PC-3 (cell line): ENCODE data around the gene APOC1. TPM values are rescaled to one million over a fixed set of nuclear protein-coding genes. Genes with fewer than 3 reads are reported as not detected.

Experiments used
- ATAC-seq: fragments of 200-7000 bp; cut with Tn5 transposase; 2 replicates; pipeline ENCODE4 v1.9.1; 2020; ENCODE audit warnings: mild to moderate bottlenecking, moderate library complexity
- BruUV-seq: library from RNA; stranded (reverse); fragments of 400-500 nt; replicated peaks from 2 replicates; lab custom pipeline; 2021; lab: Mats Ljungman, UMichigan
- CTCF ChIA-PET: fragments of 300-600 bp; sonication (Branson Sonifier 250); formaldehyde crosslinking; loops from one replicate; lab custom pipeline; 2022; ENCODE audit warnings: antibody characterized with exemption; lab: Charles Lee
- POLR2A ChIA-PET: fragments of 300-600 bp; sonication (Branson Sonifier 250); formaldehyde crosslinking; loops from one replicate; lab custom pipeline; 2022; ENCODE audit warnings: antibody characterized with exemption; ENCODE audit not compliant: unreplicated experiment; lab: Charles Lee
- DNase-seq: peaks from one replicate; pipeline ENCODE4 v3.0.0-alpha.2; 2015
- H2AFZ ChIP-seq: fragments of 300-600 bp; sonication (generic); 2 replicates; pipeline ENCODE4 v1.6.0; 2016; ENCODE audit warnings: antibody characterized with exemption, low read length
- H3F3A ChIP-seq: fragments of 300-600 bp; sonication (generic); one replicate; pipeline ENCODE4 v1.6.0; 2017; ENCODE audit warnings: antibody characterized with exemption, low read length, control low read depth, mild to moderate bottlenecking; ENCODE audit not compliant: unreplicated experiment
- H3K27ac ChIP-seq: fragments of 300-600 bp; sonication (generic); 2 replicates; pipeline ENCODE4 v1.5.1; 2016; ENCODE audit warnings: mild to moderate bottlenecking, low read length
- H3K27me3 ChIP-seq: fragments of 300-600 bp; sonication (generic); 2 replicates; pipeline ENCODE4 v1.6.1; 2016; ENCODE audit warnings: low read length, mixed read lengths
- H3K36me3 ChIP-seq: fragments of 300-600 bp; sonication (generic); 2 replicates; pipeline ENCODE4 v1.6.1; 2016; ENCODE audit warnings: low read depth, mixed run types, low read length, mixed read lengths
- H3K4me1 ChIP-seq: fragments of 300-600 bp; sonication (generic); 2 replicates; pipeline ENCODE4 v1.5.1; 2016; ENCODE audit warnings: low read length; ENCODE audit not compliant: insufficient read depth
- H3K4me2 ChIP-seq: fragments of 300-600 bp; sonication (generic); 2 replicates; pipeline ENCODE4 v1.6.0; 2016; ENCODE audit warnings: low read length
- H3K4me3 ChIP-seq: fragments of 300-600 bp; sonication (generic); 2 replicates; pipeline ENCODE4 v1.5.1; 2016; ENCODE audit warnings: mild to moderate bottlenecking, low read length, mixed read lengths
- H3K79me2 ChIP-seq: fragments of 300-600 bp; sonication (generic); 2 replicates; pipeline ENCODE4 v1.6.1; 2017; ENCODE audit warnings: low read length, mixed read lengths
- H3K9ac ChIP-seq: fragments of 300-600 bp; sonication (generic); 2 replicates; pipeline ENCODE4 v1.6.0; 2016; ENCODE audit warnings: mild to moderate bottlenecking, low read length
- H3K9me2 ChIP-seq: fragments of 300-600 bp; sonication (generic); replicated peaks from 2 replicates; pipeline ENCODE4 v1.6.1; 2016; ENCODE audit warnings: mixed run types, low read length, mixed read lengths
- H3K9me3 ChIP-seq: fragments of 300-600 bp; sonication (generic); 2 replicates; pipeline ENCODE4 v1.6.1; 2016; ENCODE audit warnings: low read length, mixed read lengths
- H4K20me1 ChIP-seq: fragments of 300-600 bp; sonication (generic); 2 replicates; pipeline ENCODE4 v1.6.1; 2016; ENCODE audit warnings: low read length, mixed read lengths
- CTCF ChIP-seq: fragments of 300-600 bp; sonication (generic); conservative IDR thresholded peaks from 2 replicates; pipeline ENCODE4 v1.5.1; 2017; ENCODE audit warnings: antibody characterized with exemption, low read depth, mild to moderate bottlenecking, low read length
- EZH2 ChIP-seq: fragments of 300-600 bp; sonication (generic); IDR thresholded peaks from one replicate; pipeline ENCODE4 v1.6.1; 2017; ENCODE audit warnings: antibody characterized with exemption, mild to moderate bottlenecking, low read length; ENCODE audit not compliant: unreplicated experiment
- EZH2phosphoT487 ChIP-seq: fragments of 300-600 bp; sonication (generic); IDR thresholded peaks from 2 replicates; pipeline ENCODE4 v1.6.1; 2018; ENCODE audit warnings: mild to moderate bottlenecking, antibody characterized with exemption, low read length, borderline replicate concordance
- intact Hi-C: fragments of 100-400 bp; cut with micrococcal nuclease; formaldehyde crosslinking; loops from 2 replicates; pipeline ENCODE4 v1.9.0; 2023
- total RNA-seq: library from RNA; depleted of rRNA; stranded (reverse); fragments of >200 nt; gene quantifications from 2 replicates; pipeline ENCODE4 v1.2.3, GENCODE V29; 2014

Gene APOC1
- total RNA-seq, 1 experiment from 2014 or later, result 3.3 TPM

- intact Hi-C loops, result loop anchor here (5.0 kb wide), 1 partner anchor 46 kb away; the partner anchor contains the start of gene NECTIN2
- peaks cover 43% of the 10 kb centered on the region for H3K79me2 ChIP-seq
- TF ChIP-seq EZH2 (no peak), CTCF (no peak)
- peak overlapping the region; percentile 100 for H3K4me2 ChIP-seq
- H3K4me3 ChIP-seq, result peak overlapping the region; percentile 99; the same call in 1 of the 2 replicates
- ChIA-PET CTCF (no interaction called here), POLR2A (no interaction called here)
- peaks cover 23% of the 10 kb centered on the region for H3K36me3 ChIP-seq
- H2AFZ ChIP-seq, result no peak overlapping the region
- no peaks in the 10 kb centered on the region for H3F3A ChIP-seq
- H3K9me2 ChIP-seq, result no peaks in the 10 kb centered on the region
- H3K9me3 ChIP-seq, result no peaks in the 10 kb centered on the region
- no TSS peak for BruUV-seq
- H3K27me3 ChIP-seq, result no peaks in the 10 kb centered on the region
- H3K4me1 ChIP-seq, result peaks cover 16% of the 10 kb centered on the region
- H3K27ac ChIP-seq, result no peak overlapping the region
- no peak overlapping the region for H3K9ac ChIP-seq
- ATAC-seq, result no peak
- DNase-seq, result no peak
- H4K20me1 ChIP-seq, result peaks cover 6% of the 10 kb centered on the region; the same call in 1 of the 2 replicates
These were observed 21.5 kb upstream of the APOC1 start for GRCh38 chr19:44892932-44893331.

GRCh38 chr19:44893332-44894051 is 20.9 kb upstream of the APOC1 start:
- DNase-seq, result no peak
- Histone ChIP-seq H3K4me1 (peaks cover 16% of the 10 kb centered on the region), H3K4me2 (no peak overlapping the region), H3K36me3 (peaks cover 23% of the 10 kb centered on the region), H3K9me3 (no peaks in the 10 kb centered on the region), H4K20me1 (peaks cover 6% of the 10 kb centered on the region; the same call in 1 of the 2 replicates), H3K9me2 (no peaks in the 10 kb centered on the region), H3K27ac (no peak overlapping the region), H3F3A (no peaks in the 10 kb centered on the region), H3K9ac (no peak overlapping the region), H3K4me3 (no peak overlapping the region), H2AFZ (no peak overlapping the region), H3K79me2 (peaks cover 43% of the 10 kb centered on the region), H3K27me3 (no peaks in the 10 kb centered on the region)
- BruUV-seq, result no TSS peak
- POLR2A ChIA-PET, result no interaction called here
- intact Hi-C loops, result loop anchor here (5.0 kb wide), 1 partner anchor 46 kb away; the partner anchor contains the start of gene NECTIN2
- no peak for TF ChIP-seq CTCF
- TF ChIP-seq EZH2phosphoT487, result no peak
- no peak for TF ChIP-seq EZH2
- CTCF ChIA-PET, result no interaction called here
- no peak for ATAC-seq

GRCh38 chr19:44894052-44894400 is 20.4 kb upstream of the APOC1 start:
- no TSS peak for BruUV-seq
- ChIA-PET CTCF (no interaction called here), POLR2A (no interaction called here)
- no peaks in the 10 kb centered on the region for H3F3A ChIP-seq
- peaks cover 23% of the 10 kb centered on the region for H3K36me3 ChIP-seq
- H3K27me3 ChIP-seq, result no peaks in the 10 kb centered on the region
- H3K4me3 ChIP-seq, result no peak overlapping the region
- H3K9ac ChIP-seq, result no peak overlapping the region
- no peak overlapping the region for H3K4me2 ChIP-seq
- no peak for DNase-seq
- peaks cover 43% of the 10 kb centered on the region for H3K79me2 ChIP-seq
- H2AFZ ChIP-seq, result no peak overlapping the region
- ATAC-seq, result no peak
- H3K4me1 ChIP-seq, result peaks cover 16% of the 10 kb centered on the region
- H3K9me3 ChIP-seq, result no peaks in the 10 kb centered on the region
- TF ChIP-seq CTCF, result no peak
- TF ChIP-seq EZH2phosphoT487, result no peak
- TF ChIP-seq EZH2, result no peak
- H4K20me1 ChIP-seq, result peaks cover 6% of the 10 kb centered on the region; the same call in 1 of the 2 replicates
- intact Hi-C loops, result loop anchor here (5.0 kb wide), 1 partner anchor 47 kb away; the partner anchor contains the start of gene NECTIN2
- no peak overlapping the region for H3K27ac ChIP-seq
- no peaks in the 10 kb centered on the region for H3K9me2 ChIP-seq
